Type B pancreatic cell (in vitro differentiated cells): Measurements from ENCODE around the gene CD244. TPM values are rescaled to one million over a fixed set of nuclear protein-coding genes. Genes with fewer than 3 reads are reported as not detected.

Source experiments
- DNase-seq: peaks from one replicate; pipeline ENCODE4 v3.0.0; 2021; ENCODE audit warnings: mixed read lengths; ENCODE audit not compliant: unreplicated experiment; ENCODE audit errors: extremely low spot score
- H3K27ac Mint-ChIP-seq: 2 replicates; pipeline ENCODE4 v1.8.0; 2021; ENCODE audit warnings: mild to moderate bottlenecking, mixed read lengths
- H3K27me3 Mint-ChIP-seq: 2 replicates; pipeline ENCODE4 v1.8.0; 2021; ENCODE audit warnings: mixed read lengths
- H3K36me3 Mint-ChIP-seq: 2 replicates; pipeline ENCODE4 v1.8.0; 2021; ENCODE audit warnings: mixed read lengths
- H3K4me1 Mint-ChIP-seq: one replicate; pipeline ENCODE4 v1.8.0; 2021; ENCODE audit warnings: mixed read lengths; ENCODE audit not compliant: unreplicated experiment
- H3K4me3 Mint-ChIP-seq: 2 replicates; pipeline ENCODE4 v1.8.0; 2021; ENCODE audit warnings: mild to moderate bottlenecking, mixed read lengths
- H3K9me3 Mint-ChIP-seq: 2 replicates; pipeline ENCODE4 v1.8.0; 2021; ENCODE audit warnings: mixed read lengths
- CTCF ChIP-seq: fragments of 200-600 bp; sonication (generic); conservative IDR thresholded peaks from 2 replicates; pipeline ENCODE4 v1.5.0; 2021; ENCODE audit warnings: antibody characterized with exemption, mild to moderate bottlenecking
- total RNA-seq: library from RNA; stranded (reverse); gene quantifications from 2 replicates; pipeline ENCODE4 v1.2.1, GENCODE V29; 2021; ENCODE audit warnings: low replicate concordance

Gene CD244
- total RNA-seq, 1 donor from 2014 or later = 0.56 TPM

DNA sequence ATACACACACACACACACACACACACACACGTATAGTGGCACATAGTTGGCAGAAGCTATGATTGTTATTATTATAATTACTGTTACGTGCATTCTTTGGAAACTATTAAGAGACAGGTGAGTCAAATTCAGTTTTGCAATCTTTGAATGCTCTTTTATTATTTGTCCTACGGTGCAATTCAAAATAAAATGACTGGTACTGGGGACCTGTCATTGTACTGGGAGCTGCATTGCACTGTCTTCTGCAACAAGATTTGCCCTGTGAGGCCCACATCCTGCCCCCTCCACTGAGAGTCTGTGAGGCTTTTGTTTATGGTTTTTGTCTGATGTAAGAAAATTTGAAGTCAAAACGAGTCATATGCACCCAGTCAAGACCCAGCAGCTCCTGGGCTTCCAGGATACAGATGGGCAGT is 64.8 kb downstream of the CD244 start:
- H3K4me1 Mint-ChIP-seq = no peaks in the 10 kb centered on the region
- no peak overlapping the region for H3K4me3 Mint-ChIP-seq
- no peaks in the 10 kb centered on the region for H3K9me3 Mint-ChIP-seq
- TF ChIP-seq CTCF = no peak
- DNase-seq = no peak
- no peak overlapping the region for H3K27ac Mint-ChIP-seq
- no peaks in the 10 kb centered on the region for H3K27me3 Mint-ChIP-seq
- no peaks in the 10 kb centered on the region for H3K36me3 Mint-ChIP-seq

DNA sequence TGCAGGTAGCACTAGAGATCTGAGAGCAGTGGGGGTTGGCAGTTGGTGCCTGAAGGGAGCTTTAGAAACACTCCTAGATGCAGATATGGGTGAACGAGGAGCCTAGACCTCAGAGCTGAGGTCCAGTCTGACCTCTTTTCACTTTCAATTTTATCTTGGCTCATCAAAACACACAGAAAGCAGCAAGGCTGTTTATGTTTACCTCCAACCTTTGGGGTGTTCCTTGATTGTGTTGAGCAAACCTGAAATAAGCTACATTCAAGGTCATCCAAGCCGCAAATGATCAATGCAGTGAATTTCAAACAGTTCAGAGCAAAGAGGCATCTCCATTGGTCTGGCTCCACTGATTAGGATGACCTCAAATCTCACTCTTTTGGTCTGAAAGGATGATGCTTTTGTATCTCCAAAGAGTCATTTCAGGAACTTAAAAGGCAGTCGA is 65.4 kb downstream of the CD244 start:
- Mint-ChIP-seq H3K9me3 (no peaks in the 10 kb centered on the region), H3K36me3 (no peaks in the 10 kb centered on the region), H3K27ac (no peak overlapping the region), H3K4me3 (no peak overlapping the region), H3K27me3 (no peaks in the 10 kb centered on the region), H3K4me1 (no peaks in the 10 kb centered on the region)
- DNase-seq = no peak
- TF ChIP-seq CTCF = no peak

GRCh38 chr1:160795951-160796383 is 66.7 kb downstream of the CD244 start, which contains the start of gene LY9:
Gene LY9, plus strand, starts transcription at chr1:160796174. Its CDS starts 14 bp downstream, at chr1:160796188.
- DNase-seq = no peak
- H3K9me3 Mint-ChIP-seq = no peaks in the 10 kb centered on the region
- H3K4me3 Mint-ChIP-seq = no peak within 1 kb of the TSS
- H3K27me3 Mint-ChIP-seq = no peaks in the 10 kb centered on the region
- no peak within 1 kb of the TSS for H3K27ac Mint-ChIP-seq
- TF ChIP-seq CTCF = no peak
- no peaks in the 10 kb centered on the region for H3K4me1 Mint-ChIP-seq
- H3K36me3 Mint-ChIP-seq = no peaks in the 10 kb centered on the region

GRCh38 chr1:160794376-160794775 is 68.3 kb downstream of the CD244 start:
- no peaks in the 10 kb centered on the region for H3K27me3 Mint-ChIP-seq
- TF ChIP-seq CTCF = no peak
- no peaks in the 10 kb centered on the region for H3K9me3 Mint-ChIP-seq
- DNase-seq = no peak
- no peak overlapping the region for H3K27ac Mint-ChIP-seq
- H3K4me1 Mint-ChIP-seq = no peaks in the 10 kb centered on the region
- H3K4me3 Mint-ChIP-seq = no peak overlapping the region
- no peaks in the 10 kb centered on the region for H3K36me3 Mint-ChIP-seq

- no peaks in the 10 kb centered on the region for H3K9me3 Mint-ChIP-seq
- no peaks in the 10 kb centered on the region for H3K27me3 Mint-ChIP-seq
- no peaks in the 10 kb centered on the region for H3K4me1 Mint-ChIP-seq
- no peak overlapping the region for H3K4me3 Mint-ChIP-seq
- no peak overlapping the region for H3K27ac Mint-ChIP-seq
- H3K36me3 Mint-ChIP-seq = no peaks in the 10 kb centered on the region
- no peak for TF ChIP-seq CTCF
- no peak for DNase-seq
These were observed 72.7 kb downstream of the CD244 start for GRCh38 chr1:160789702-160790611.
